HG03159 (cell line): Measurements from ENCODE around the gene TAF15.

Source experiments
- ATAC-seq: cut with Tn5 transposase; IDR thresholded peaks from one replicate; pipeline ENCODE4 v1.9.1; 2021; ENCODE audit warnings: mild to moderate bottlenecking, moderate library complexity; ENCODE audit not compliant: unreplicated experiment

TAF15 gene

GRCh38 chr17:35868737-35869136 lies 59.5 kb downstream of the TAF15 start, which contains the start of gene HEATR9:
TSS of gene HEATR9 (minus strand) at chr17:35868891. CDS start at chr17:35868742, 149 bp downstream.
- no peak for ATAC-seq

DNA sequence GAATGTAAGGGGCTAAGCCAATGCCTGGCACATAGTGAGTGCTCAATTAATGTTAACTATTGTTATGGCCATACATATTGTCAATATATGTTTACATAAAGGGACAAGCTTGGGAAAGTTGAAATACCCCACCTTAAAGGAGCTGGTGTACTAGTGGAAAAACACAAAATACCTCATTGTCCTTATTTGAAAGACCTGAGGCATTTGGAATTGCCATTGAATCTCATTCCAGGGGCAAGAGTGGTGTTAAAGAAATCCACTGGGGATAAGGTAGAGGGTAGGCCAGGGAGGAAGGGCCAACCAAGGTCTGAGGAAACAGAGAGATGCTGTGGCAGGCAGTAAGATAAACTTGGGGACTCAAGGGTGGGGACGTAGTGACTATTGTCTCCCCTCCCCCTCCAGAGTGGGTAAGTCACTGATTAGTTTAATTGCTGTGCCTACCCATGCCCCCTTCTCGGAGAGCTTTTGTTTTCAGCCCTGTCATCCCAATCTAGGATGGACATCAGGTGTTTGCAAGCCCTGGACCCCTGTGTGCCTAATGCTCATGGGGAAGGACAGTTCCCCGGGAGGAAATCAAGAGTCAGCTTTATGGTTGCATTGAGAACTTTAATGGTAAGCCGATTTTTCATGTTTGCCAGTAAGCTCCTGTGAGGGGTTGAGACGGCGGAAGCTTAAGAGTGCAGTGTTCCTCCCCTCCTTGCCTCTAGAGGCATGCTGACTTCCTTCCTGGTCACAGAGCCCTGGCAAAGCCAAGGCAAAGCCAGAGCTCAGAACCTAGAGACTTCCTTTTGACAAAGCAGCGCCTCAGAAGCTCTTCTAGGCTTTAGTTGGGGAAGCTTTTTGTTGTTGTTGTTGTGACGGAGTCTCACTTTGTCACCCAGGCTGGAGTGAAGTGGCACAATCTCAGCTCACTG lies 61.9 kb downstream of the TAF15 start:
- ATAC-seq = no peak

GRCh38 chr17:35872196-35872980 lies 63.1 kb downstream of the TAF15 start:
- no peak for ATAC-seq

GRCh38 chr17:35875072-35875799 lies 66.0 kb downstream of the TAF15 start:
- no peak for ATAC-seq

DNA sequence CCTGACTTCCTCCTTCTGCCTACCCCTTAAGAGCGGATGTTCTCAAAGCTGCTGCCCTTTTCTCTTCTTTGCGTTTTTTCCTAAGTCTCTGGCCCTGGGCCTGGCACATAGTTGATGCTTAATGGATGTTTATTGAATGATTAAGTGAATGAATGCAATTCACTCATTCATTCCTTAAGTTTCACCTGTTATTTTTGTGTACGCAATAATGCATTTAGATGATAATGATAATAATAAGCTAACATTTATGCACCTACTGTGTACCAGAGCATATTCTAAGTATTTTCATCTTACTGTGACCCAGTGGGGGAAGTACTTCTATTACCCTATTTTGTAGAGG lies 66.5 kb downstream of the TAF15 start:
- ATAC-seq = no peak

DNA sequence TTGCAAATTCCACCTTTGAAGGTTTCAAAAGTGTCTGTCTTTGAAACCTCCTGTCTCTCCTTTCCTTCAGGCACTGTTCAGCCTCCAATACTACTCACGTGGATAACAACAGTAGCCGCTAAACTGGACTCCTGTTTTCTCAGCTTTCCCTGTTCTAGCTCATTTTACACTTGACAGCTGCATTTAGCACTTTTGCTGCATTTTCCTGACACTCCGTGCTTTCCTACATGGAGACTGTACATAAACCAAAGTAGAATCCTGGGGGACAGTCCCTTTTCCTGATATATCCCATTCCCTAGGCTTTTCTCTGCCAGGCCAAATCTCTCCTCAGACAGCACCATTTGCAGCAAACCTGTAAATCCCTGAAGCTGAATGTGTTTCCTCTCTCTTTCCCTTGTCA lies 67.2 kb downstream of the TAF15 start:
- no peak for ATAC-seq

GRCh38 chr17:35877345-35878029 lies 68.2 kb downstream of the TAF15 start:
- ATAC-seq = no peak

DNA sequence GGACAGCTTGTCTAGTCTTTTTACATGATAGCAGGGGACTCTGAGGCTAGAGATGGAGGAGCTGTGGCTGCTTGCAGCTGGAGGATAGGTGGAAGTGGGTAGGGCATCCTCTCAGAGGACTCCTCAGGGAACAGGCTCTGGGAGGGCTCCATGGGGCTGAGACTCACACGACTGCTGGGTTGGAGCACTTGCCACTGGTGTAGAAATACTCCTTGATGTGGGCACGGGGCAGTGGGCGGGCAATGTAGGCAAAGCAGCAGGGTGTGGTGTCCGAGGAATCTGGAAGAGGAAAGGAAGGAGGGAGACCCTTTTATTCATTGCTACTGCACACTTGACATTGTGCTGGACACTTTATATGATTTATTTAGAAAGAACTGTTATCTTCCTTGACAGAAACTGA lies 69.1 kb downstream of the TAF15 start:
- ATAC-seq = no peak

DNA sequence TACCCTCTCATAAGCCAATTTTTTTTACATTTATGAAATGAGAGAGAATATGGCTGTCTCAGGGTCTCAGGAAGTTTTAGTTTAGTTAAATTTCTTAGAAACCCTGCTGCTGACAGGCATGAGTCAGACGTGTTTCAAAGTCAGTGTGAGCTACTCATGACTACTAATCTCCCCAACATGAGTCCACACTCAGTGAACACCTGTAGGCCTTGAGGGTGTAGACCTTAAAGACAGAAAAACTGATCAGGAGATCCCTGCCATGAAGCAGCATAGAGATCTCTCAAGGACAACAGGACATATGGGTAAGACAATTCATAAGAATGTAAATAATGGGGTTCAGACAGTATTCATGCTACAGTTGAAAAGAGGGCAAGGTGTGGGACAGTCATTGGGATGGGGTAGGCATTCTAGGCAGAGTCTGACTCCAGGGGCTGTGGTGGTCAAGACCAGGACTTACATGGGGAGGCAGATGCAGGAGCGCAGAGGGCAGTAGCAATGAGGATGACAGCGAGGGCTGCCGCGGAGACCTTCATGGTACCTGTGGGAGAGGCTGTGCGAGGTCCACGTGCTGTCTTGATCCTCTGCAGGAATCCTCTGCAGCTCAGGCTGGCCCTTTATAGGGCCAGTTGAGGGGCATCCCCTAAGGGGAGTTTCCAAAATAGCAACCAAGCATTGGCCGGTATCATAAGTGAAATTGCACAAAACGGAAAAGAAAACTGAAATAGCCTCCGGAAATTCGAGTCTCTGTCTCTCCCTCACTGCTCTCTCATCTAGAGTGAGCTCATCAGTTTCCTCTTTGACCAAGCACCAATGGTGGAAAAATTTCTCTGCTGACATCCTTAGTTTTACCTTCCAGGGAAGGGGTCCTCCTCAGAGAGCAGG lies 70.7 kb downstream of the TAF15 start, which contains the start of gene CCL5:
Gene CCL5 (minus strand): TSS at position 588 of the 882 bp plus-strand sequence.
- peak; percentile 80 for ATAC-seq

DNA sequence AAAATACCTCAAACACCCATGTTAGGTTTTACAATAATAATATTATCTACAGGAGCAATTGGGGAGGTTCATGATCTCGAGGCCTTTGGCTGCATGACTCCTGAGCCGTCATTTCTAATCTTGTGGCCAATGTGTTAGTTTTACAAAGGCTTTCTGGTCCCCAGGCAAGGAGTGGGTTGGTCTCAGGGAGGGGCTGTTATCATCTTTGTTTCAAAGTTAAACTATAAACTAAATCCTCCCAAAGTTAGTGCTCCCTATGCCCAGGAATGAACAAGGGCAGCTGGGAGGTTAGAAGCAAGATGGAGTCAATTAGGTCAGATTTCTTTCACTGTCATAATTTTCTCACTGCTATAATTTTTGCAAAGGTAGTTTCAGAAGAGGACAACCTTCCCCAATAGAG lies 80.0 kb downstream of the TAF15 start:
- no peak for ATAC-seq

DNA sequence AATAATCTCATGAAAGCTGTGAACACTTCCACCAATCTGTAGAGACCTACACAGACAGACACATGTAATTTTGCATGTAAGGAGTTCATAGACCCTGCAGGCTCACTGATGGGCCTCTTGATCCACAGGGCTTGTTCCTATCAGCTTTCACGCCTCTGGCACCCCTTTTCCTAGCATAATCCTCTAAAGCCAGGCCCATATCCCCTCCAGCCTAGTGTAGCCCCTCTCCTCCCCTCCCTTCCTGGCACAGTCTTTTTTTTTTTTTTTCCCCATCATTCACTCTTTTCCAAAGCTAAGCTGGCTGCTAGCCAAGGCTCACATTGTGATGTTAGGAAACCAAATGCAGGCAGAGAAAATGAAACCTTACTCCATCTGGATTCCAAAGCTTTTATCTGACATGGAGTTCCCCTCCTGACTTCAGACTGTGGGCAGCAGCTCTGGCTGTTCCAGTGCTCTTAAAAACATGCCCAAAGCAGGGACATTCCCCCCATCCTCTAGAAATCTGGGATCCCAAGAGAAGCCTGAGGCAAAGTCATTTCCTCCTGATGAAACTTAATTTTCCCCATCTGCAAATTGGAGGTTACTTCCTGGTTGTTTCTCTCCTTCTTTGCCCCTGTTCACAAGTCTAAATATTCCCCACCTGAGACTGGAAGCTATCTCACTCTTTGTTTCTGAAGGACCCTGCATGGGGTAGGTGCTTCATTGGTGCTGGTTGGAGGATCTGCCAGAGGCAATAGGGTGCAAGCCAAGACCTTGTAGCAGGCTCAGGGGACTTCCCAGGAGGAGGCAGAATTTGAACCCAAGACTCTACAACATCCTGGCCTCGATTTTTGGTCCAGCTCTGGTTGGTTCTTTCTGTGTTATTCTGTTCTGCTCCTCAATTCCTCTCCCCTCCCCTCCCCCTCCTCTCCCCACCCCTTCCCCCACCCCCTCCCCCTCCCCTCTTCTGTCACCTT lies 80.8 kb downstream of the TAF15 start:
- no peak for ATAC-seq

- ATAC-seq = no peak
Observed at GRCh38 chr17:35890774-35891155, 81.5 kb downstream of the TAF15 start.

GRCh38 chr17:35891269-35891668 lies 82.0 kb downstream of the TAF15 start:
- ATAC-seq = no peak

- ATAC-seq = no peak
Observed at GRCh38 chr17:35892091-35893035, 83.1 kb downstream of the TAF15 start.

DNA sequence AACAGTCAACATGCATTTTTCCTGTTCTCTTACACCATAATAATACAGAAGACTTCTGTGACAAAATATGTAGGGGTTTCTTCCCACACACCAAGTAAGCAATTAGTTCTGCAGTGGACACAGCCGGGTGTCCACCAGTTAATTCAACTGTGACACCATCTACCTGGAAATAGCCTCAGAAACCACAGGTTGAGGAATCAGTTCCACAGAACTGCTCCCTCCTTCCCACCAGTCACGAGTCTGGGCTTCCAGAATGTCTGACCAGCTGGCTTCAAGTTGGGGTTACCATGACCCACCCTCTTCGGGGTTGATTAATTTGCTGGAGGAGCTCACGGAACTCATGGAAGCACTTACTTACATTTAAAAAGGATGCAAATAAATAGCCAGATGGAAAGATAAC lies 84.5 kb downstream of the TAF15 start:
- no peak for ATAC-seq

- no peak for ATAC-seq
Observed at GRCh38 chr17:35894206-35894605, 84.9 kb downstream of the TAF15 start.
